ENCODE results near the gene AK2. TPM values are rescaled to one million over a fixed set of nuclear protein-coding genes. Genes with fewer than 3 reads are reported as not detected.

AK2 gene
- total and polyA plus RNA-seq, 10 of the 15 experiments (the other 5 are each of a cell fraction or from before 2014, with no cell fraction given) = 52.3 to 500 (median 278) TPM

- BruUV-seq (replicated peaks) = no TSS peak
- Histone ChIP-seq H3K27ac (ENCODE audit: control insufficient read depth, insufficient read depth) (no peak overlapping the region), H3K79me2 (ENCODE audit: control insufficient read depth, insufficient read depth, low read length) (no peaks in the 10 kb centered on the region), H3K27me3 (replicated peaks in 1 of 2; ENCODE audit: control insufficient read depth in 2 of 2, insufficient read depth in 2 of 2, low read length in 1 of 2) (no peaks in the 10 kb centered on the region; a peak in 1 of 4 replicates), H3K9me3 (replicated peaks; ENCODE audit: control insufficient read depth, insufficient read depth, low read length) (no peaks in the 10 kb centered on the region), H3K4me3 (no peak overlapping the region), H3K9ac (ENCODE audit: control insufficient read depth, insufficient read depth, low read length) (no peak overlapping the region), H2AFZ (ENCODE audit: control insufficient read depth, low read depth, low read length) (no peak overlapping the region), H4K20me1 (ENCODE audit: control insufficient read depth, insufficient read depth) (no peaks in the 10 kb centered on the region), H3K4me2 (ENCODE audit: control insufficient read depth, insufficient read depth) (no peak overlapping the region), H3K4me1 (ENCODE audit: control insufficient read depth, insufficient read depth, low read length) (no peaks in the 10 kb centered on the region), H3K36me3 (ENCODE audit: control insufficient read depth in 2 of 2, insufficient read depth in 2 of 2, low read length in 1 of 2) (no peaks in the 10 kb centered on the region)
- FAIRE-seq = no peak
- RAD21 ChIA-PET (ENCODE audit: unreplicated experiment) = interaction anchor here (0.5 kb wide), 1 partner anchor 107 kb away, joined by 3 read pairs; no protein-coding TSS in a partner anchor
- in situ Hi-C loops (cut with MboI) (no loop called here), intact Hi-C loops (cut with micrococcal nuclease; ENCODE audit: unreplicated experiment) (no loop called here)
- POLR2A ChIA-PET = no interaction called here
- SMC1A ChIA-PET (ENCODE audit: uncharacterized antibody, unreplicated experiment) = no interaction called here
- 4% methylated on average over 2 of the region's 2 CpGs for WGBS (ENCODE audit: insufficient coverage, insufficient replicate concordance, low lambda C conversion rate, missing lambda C conversion rate)
- peak; percentile 65; the same call in 1 of the 2 replicates for TF ChIP-seq RAD51 (IDR thresholded peaks at IDR 0.05)
- no peak for TF ChIP-seq LARP7 (IDR thresholded peaks at IDR 0.05)
- TF ChIP-seq RUNX3 (IDR thresholded peaks at IDR 0.05; ENCODE audit: low read length) = no peak
- TF ChIP-seq, protein P1, sequence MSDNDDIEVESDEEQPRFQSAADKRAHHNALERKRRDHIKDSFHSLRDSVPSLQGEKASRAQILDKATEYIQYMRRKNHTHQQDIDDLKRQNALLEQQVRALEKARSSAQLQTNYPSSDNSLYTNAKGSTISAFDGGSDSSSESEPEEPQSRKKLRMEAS (IDR thresholded peaks at IDR 0.05; ENCODE audit: low read depth, low read length) = no peak
- no peak for TF ChIP-seq MYB (IDR thresholded peaks at IDR 0.05; ENCODE audit: borderline replicate concordance, low read depth, low read length)
- peak; percentile 78 for TF ChIP-seq USF1 (IDR thresholded peaks at IDR 0.05; ENCODE audit: borderline replicate concordance, extremely low read length, insufficient read depth, low read depth, low read length)
- peak in 1 of 2 experiments; percentile 26; a peak in 1 of 4 replicates for TF ChIP-seq BHLHE40 (IDR thresholded peaks at IDR 0.05; ENCODE audit: borderline replicate concordance in 1 of 2, low read depth in 2 of 2, low read length in 1 of 2)
- peak; percentile 87 for ATAC-seq
- DNase-seq (ENCODE audit: low read depth, low spot score) = no peak
- CTCF ChIA-PET = interaction anchor here (1.9 kb wide), 1 partner anchor 10 kb away, joined by 8 read pairs; no protein-coding TSS in a partner anchor
These were observed 8.6 kb upstream of the AK2 start for GRCh38 chr1:33045246-33045645.
